Left lung (tissue), 10 donors: Measurements from ENCODE around the gene AKAP7. TPM values are rescaled to one million over a fixed set of nuclear protein-coding genes. Genes with fewer than 3 reads are reported as not detected.

Source experiments
- ATAC-seq: fragments of 200-7000 bp; cut with Tn5 transposase; one replicate; pipeline ENCODE4 v1.9.1; 2020; ENCODE audit warnings: moderate library complexity
- DNase-seq, 4 donors: peaks; one replicate each; pipeline ENCODE4 v3.0.0-alpha.2; 2013 to 2020
- H3K27ac ChIP-seq, 2 donors: fragments of 200-600 bp; sonication (generic) in 1 of 2; one replicate each; pipeline versions ENCODE4 v1.5.0 to v1.8.0; 2020 to 2021
- H3K27me3 ChIP-seq, 2 donors: fragments of 200-600 bp; sonication (generic) in 1 of 2; one replicate each; pipeline versions ENCODE4 v1.5.0 to v1.8.0; 2020 to 2021
- H3K36me3 ChIP-seq, 2 donors: fragments of 200-600 bp; sonication (generic) in 1 of 2; one replicate each; pipeline versions ENCODE4 v1.5.0 to v1.8.0; 2020 to 2021
- H3K4me1 ChIP-seq, 2 donors: fragments of 200-600 bp; one replicate each; pipeline ENCODE4 v1.8.0; 2021
- H3K4me3 ChIP-seq, 2 donors: fragments of 200-600 bp; sonication (generic) in 1 of 2; one replicate each; pipeline versions ENCODE4 v1.5.0 to v1.8.0; 2020 to 2021; ENCODE audit warnings: mild to moderate bottlenecking in 1 of 2
- H3K9me3 ChIP-seq, 2 donors: fragments of 200-600 bp; sonication (generic) in 1 of 2; one replicate each; pipeline versions ENCODE4 v1.5.0 to v1.8.0; 2020 to 2021
- CTCF ChIP-seq, 2 donors: fragments of 200-600 bp; sonication (generic) in 1 of 2; IDR thresholded peaks; one replicate each; pipeline versions ENCODE4 v1.5.0 to v1.8.0; 2021; ENCODE audit warnings: antibody characterized with exemption in 2 of 2
- intact Hi-C, 2 donors: fragments of 100-400 bp; cut with DNase I; formaldehyde crosslinking; loops; one replicate each; pipeline versions ENCODE4 v1.11.2 to v1.14.2; 2022
- polyA plus RNA-seq, 6 donors: library from polyadenylated mRNA; unstranded; fragments of 120-200 nt; gene quantifications; one replicate each; pipeline ENCODE4 v1.2.1, GENCODE V29; 2013; ENCODE audit not compliant: insufficient read length in 6 of 6
- total RNA-seq, 2 donors: library from RNA; stranded (reverse); fragmentation: NEBNext Ultra II Directional; extraction: Animal tissue kit (Norgen Biotek cat#: 25700); gene quantifications; one replicate each; pipeline ENCODE4 v1.2.1, GENCODE V29; 2021
- donor health status: DM: no; HTN: yes; CAD: no.
- donor health status: DM: no; HTN: no; CAD: no.

Gene AKAP7
- total and polyA plus RNA-seq, 8 donors: 9.3 to 28.2 (median 21.2) TPM

- intact Hi-C loops: no loop called here
- H3K4me3 ChIP-seq: no peak overlapping the region
- H3K27ac ChIP-seq: no peak overlapping the region
These were observed 146.4 kb downstream of the AKAP7 start for GRCh38 chr6:131281471-131282270.

GRCh38 chr6:131282365-131282764 is 147.1 kb downstream of the AKAP7 start:
- no peak for ATAC-seq
- TF ChIP-seq CTCF (IDR thresholded peaks at IDR 0.05): no peak
- Histone ChIP-seq H3K36me3 (no peaks in the 10 kb centered on the region), H3K9me3 (no peaks in the 10 kb centered on the region), H3K27me3 (no peaks in the 10 kb centered on the region), H3K4me1 (peaks cover 0 to 18% of the 10 kb centered on the region in 2 donors), H3K27ac (no peak overlapping the region), H3K4me3 (no peak overlapping the region)
- no peak for DNase-seq
- intact Hi-C loops: no loop called here

More at GRCh38 chr6:131281471-131282270, 146.4 kb downstream of the AKAP7 start:
- ATAC-seq (peak; percentile 79), DNase-seq (peak; percentile 39 to 75 (median 50))
- no peaks in the 10 kb centered on the region for H3K9me3 ChIP-seq
- TF ChIP-seq CTCF (IDR thresholded peaks at IDR 0.05): no peak
- H3K4me1 ChIP-seq: peaks cover 0 to 18% of the 10 kb centered on the region in 2 donors
- no peaks in the 10 kb centered on the region for H3K36me3 ChIP-seq
- H3K27me3 ChIP-seq: no peaks in the 10 kb centered on the region

- TF ChIP-seq CTCF (IDR thresholded peaks at IDR 0.05): no peak
- no peaks in the 10 kb centered on the region for H3K36me3 ChIP-seq
- ATAC-seq (no peak), DNase-seq (no peak)
- H3K27me3 ChIP-seq: no peaks in the 10 kb centered on the region
- no peaks in the 10 kb centered on the region for H3K9me3 ChIP-seq
- no peak overlapping the region for H3K27ac ChIP-seq
- H3K4me3 ChIP-seq: no peak overlapping the region
- peaks cover 0 to 18% of the 10 kb centered on the region in 2 donors for H3K4me1 ChIP-seq
- intact Hi-C loops: no loop called here
These were observed 148.4 kb downstream of the AKAP7 start for GRCh38 chr6:131283466-131284175.

- no peak for DNase-seq
- Histone ChIP-seq H3K4me1 (peaks cover 0 to 16% of the 10 kb centered on the region in 2 donors), H3K27me3 (no peaks in the 10 kb centered on the region), H3K9me3 (no peaks in the 10 kb centered on the region), H3K4me3 (no peak overlapping the region), H3K27ac (no peak overlapping the region), H3K36me3 (no peaks in the 10 kb centered on the region)
- intact Hi-C loops: no loop called here
- no peak for TF ChIP-seq CTCF (IDR thresholded peaks at IDR 0.05)
- no peak for ATAC-seq
These were observed 150.3 kb downstream of the AKAP7 start for GRCh38 chr6:131285548-131285947.

GRCh38 chr6:131286469-131287040 is 151.3 kb downstream of the AKAP7 start:
- TF ChIP-seq CTCF (IDR thresholded peaks at IDR 0.05): no peak
- H3K27me3 ChIP-seq: no peaks in the 10 kb centered on the region
- ATAC-seq (no peak), DNase-seq (no peak)
- no peak overlapping the region for H3K27ac ChIP-seq
- H3K4me1 ChIP-seq: peaks cover 0 to 6% of the 10 kb centered on the region in 2 donors
- no peak overlapping the region for H3K4me3 ChIP-seq
- intact Hi-C loops: no loop called here
- no peaks in the 10 kb centered on the region for H3K9me3 ChIP-seq
- H3K36me3 ChIP-seq: no peaks in the 10 kb centered on the region
